ENCODE results near the gene DPF1.

- TF ChIP-seq POLR2A (IDR thresholded peaks at IDR 0.05), result no peak
- no peak for TF ChIP-seq CTCF (IDR thresholded peaks at IDR 0.05)
Measured at GRCh38 chr19:38221919-38222830, 1.8 kb downstream of the DPF1 start.

Data from body of pancreas (tissue), 4 donors.